Large intestine (tissue), 3 donors: ENCODE measurements around the gene MGRN1. TPM values are rescaled to one million over a fixed set of nuclear protein-coding genes. Genes with fewer than 3 reads are reported as not detected.
A peak's percentile ranks its signal among the peaks of the same experiment; 100 is the strongest.

ENCODE experiments used
- DNase-seq, 2 donors: peaks; one replicate each; pipeline versions ENCODE4 v3.0.0 to v3.0.0-alpha.2; 2013
- H3K27ac ChIP-seq: one replicate; pipeline ENCODE4 v1.5.1; 2013; ENCODE audit warnings: low read length
- H3K27me3 ChIP-seq: 2 replicates; pipeline ENCODE4 v1.6.1; 2013; ENCODE audit warnings: low read length; ENCODE audit not compliant: control insufficient read depth, insufficient read depth
- H3K36me3 ChIP-seq: 2 replicates; pipeline ENCODE4 v1.6.1; 2013; ENCODE audit warnings: low read length; ENCODE audit not compliant: control insufficient read depth, insufficient read depth
- H3K4me1 ChIP-seq: one replicate; pipeline ENCODE4 v1.6.1; 2013; ENCODE audit warnings: low read length; ENCODE audit not compliant: control insufficient read depth, insufficient read depth
- H3K4me3 ChIP-seq: one replicate; pipeline ENCODE4 v1.5.1; 2013; ENCODE audit warnings: low read length
- H3K9me3 ChIP-seq: one replicate; pipeline ENCODE4 v1.6.1; 2013; ENCODE audit warnings: mild to moderate bottlenecking, low read depth, low read length, moderate library complexity; ENCODE audit not compliant: control insufficient read depth
- whole genome bisulfite sequencing: methylation state at CpG from one replicate; pipeline ENCODE4 v1.1.5; 2013; ENCODE audit warnings: low lambda C conversion rate; ENCODE audit not compliant: insufficient coverage; 5-methylcytosine and 5-hydroxymethylcytosine counted together
- polyA plus RNA-seq: library from polyadenylated mRNA; unstranded; fragments of 120-200 nt; gene quantifications from one replicate; pipeline ENCODE4 v1.2.1, GENCODE V29; 2013

The MGRN1 gene
- polyA plus RNA-seq, 1 donor = 52.9 TPM

DNA sequence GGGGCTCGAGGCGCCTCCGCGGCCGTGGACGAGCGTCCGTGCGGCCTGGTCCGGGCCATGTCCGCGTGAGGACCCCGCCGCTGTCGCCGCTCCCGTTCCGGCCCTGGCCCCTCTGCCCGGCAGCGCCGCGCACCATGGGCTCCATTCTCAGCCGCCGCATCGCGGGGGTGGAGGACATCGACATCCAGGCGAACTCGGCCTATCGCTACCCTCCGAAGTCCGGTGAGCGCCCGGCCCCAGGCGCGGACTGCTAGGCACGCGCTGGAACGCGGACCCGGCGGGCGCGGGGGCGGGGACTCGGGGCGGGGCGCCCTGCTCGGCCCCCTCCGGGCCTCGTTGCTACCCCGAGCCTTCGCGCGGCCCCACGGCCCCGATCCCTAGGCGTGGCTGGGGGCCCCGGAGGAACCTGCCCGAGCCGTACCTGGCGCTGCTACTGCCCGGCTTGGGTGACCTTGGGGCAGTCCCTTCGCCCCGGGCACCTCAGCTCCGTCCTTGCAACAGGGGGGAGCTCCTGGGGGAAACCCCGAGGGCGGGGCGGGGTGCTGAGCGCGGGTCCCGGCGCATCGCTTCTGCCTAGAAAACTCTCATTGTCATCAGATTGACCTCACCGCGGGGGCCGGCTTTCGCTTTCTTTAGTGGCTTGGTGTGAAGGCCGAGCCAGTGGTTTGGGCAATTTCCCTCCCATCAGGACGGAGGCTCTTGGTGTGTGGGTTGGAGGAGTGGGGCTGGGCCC, 367 bp downstream of the MGRN1 start:
- Histone ChIP-seq H3K36me3 (peaks cover 3% of the 10 kb centered on the region), H3K27me3 (no peaks in the 10 kb centered on the region), H3K27ac (peak overlapping the region; percentile 99), H3K4me3 (peak overlapping the region; percentile 94), H3K4me1 (peaks cover 15% of the 10 kb centered on the region), H3K9me3 (no peaks in the 10 kb centered on the region)
- WGBS = no CpG with 5 or more reads among the region's 80 CpGs
- peak; percentile 58 to 93 for DNase-seq

DNA sequence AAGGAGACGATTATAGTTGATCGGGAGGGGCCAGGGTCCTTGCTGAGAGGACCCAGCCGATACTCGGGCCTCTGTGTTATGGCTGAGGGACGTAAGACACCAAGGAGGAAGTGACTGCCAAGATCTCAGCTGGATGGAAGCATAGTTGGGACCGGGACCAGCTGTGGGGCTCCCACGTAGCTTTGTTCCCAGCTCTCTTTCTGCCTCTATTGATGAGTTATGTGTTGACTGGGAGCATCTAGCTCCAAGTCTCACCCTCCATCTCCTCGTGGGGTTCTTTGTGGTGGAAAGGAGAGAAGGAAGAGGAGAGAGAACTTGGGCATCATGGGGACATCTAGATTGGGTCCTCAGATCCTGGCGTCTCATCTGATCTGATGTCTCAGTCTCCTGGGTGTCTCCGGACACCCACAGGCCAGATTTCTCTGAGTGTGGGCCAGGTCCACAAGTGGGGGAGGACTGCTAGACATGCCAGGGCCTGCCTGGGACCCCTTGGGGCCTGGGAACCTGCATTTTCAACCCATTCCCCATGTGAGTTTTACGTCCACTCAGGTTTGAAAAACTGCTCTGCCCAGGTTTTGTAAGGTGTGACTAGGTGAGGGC, 1.0 kb downstream of the MGRN1 start:
- Histone ChIP-seq H3K9me3 (no peaks in the 10 kb centered on the region), H3K4me3 (peak overlapping the region; percentile 94), H3K27ac (peak overlapping the region; percentile 99), H3K4me1 (peaks cover 15% of the 10 kb centered on the region), H3K36me3 (peaks cover 3% of the 10 kb centered on the region), H3K27me3 (no peaks in the 10 kb centered on the region)
- DNase-seq = no peak
- WGBS = no CpG with 5 or more reads among the region's 11 CpGs

- peak in 1 of 2 donors; percentile 53 for DNase-seq
- H3K4me1 ChIP-seq = peaks cover 15% of the 10 kb centered on the region
- H3K27me3 ChIP-seq = no peaks in the 10 kb centered on the region
- WGBS = no CpG with 5 or more reads among the region's 6 CpGs
- H3K9me3 ChIP-seq = no peaks in the 10 kb centered on the region
- peak overlapping the region; percentile 94 for H3K4me3 ChIP-seq
- peak overlapping the region; percentile 99 for H3K27ac ChIP-seq
- peaks cover 5% of the 10 kb centered on the region for H3K36me3 ChIP-seq
Observed at GRCh38 chr16:4626396-4626795, 1.8 kb downstream of the MGRN1 start.

GRCh38 chr16:4628283-4628682, 3.7 kb downstream of the MGRN1 start:
- WGBS = 95% methylated on average over 3 of the region's 9 CpGs
- Histone ChIP-seq H3K27ac (no peak overlapping the region), H3K4me1 (peaks cover 15% of the 10 kb centered on the region)

GRCh38 chr16:4631444-4631843, 6.8 kb downstream of the MGRN1 start:
- no peak overlapping the region for H3K27ac ChIP-seq
- H3K4me3 ChIP-seq = no peak overlapping the region
- DNase-seq = no peak
- H3K27me3 ChIP-seq = no peaks in the 10 kb centered on the region
- peaks cover 4% of the 10 kb centered on the region for H3K9me3 ChIP-seq
- H3K36me3 ChIP-seq = peaks cover 16% of the 10 kb centered on the region
- peaks cover 6% of the 10 kb centered on the region for H3K4me1 ChIP-seq
- WGBS = no CpG with 5 or more reads among the region's 1 CpG

More at GRCh38 chr16:4628283-4628682, 3.7 kb downstream of the MGRN1 start:
- DNase-seq = no peak
- H3K4me3 ChIP-seq = no peak overlapping the region
- peaks cover 5% of the 10 kb centered on the region for H3K36me3 ChIP-seq
- peaks cover 4% of the 10 kb centered on the region for H3K9me3 ChIP-seq
- H3K27me3 ChIP-seq = no peaks in the 10 kb centered on the region

DNA sequence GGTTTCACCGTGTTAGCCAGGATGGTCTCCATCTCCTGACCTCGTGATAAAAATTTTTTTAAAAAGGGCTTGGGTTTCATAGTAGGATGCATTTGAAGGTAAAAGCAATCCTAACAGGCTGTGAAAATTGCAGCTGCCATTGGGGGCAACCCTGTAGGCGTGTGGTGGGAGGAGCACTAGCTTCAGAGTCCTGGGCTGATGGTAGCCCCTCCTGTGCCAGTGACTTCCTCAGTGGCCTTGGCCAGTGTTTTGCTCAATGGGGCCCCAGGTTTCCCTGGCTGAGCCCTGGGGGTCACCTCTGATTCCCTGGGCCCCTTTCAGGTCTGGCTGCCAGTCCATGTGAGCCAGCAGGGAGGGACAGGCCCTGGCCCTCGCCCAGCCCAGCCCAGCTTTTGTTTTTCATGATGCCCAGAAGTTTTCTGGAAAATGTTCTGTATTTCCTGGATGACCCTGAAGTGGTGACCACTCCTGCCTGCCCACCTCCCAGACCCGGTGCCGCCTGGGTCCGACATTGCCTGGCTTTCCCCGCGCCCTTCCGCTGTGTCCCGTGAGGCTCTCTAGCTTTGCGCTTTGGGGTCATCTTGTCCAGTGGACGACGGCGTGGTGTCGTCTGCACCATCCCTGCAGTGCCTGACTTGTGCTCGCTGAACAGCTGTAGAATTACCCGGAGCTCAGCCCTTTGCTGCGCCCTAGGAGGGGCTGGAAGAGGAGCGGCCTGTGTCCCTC, 9.4 kb downstream of the MGRN1 start:
- peaks cover 24% of the 10 kb centered on the region for H3K36me3 ChIP-seq
- 80% methylated on average over 2 of the region's 20 CpGs for WGBS
- no peaks in the 10 kb centered on the region for H3K4me1 ChIP-seq
- H3K4me3 ChIP-seq = no peak overlapping the region
- no peak overlapping the region for H3K27ac ChIP-seq
- no peak for DNase-seq
- H3K9me3 ChIP-seq = peaks cover 4% of the 10 kb centered on the region
- H3K27me3 ChIP-seq = no peaks in the 10 kb centered on the region

GRCh38 chr16:4634768-4635167, 10.1 kb downstream of the MGRN1 start:
- Histone ChIP-seq H3K9me3 (peaks cover 4% of the 10 kb centered on the region), H3K4me1 (no peaks in the 10 kb centered on the region), H3K36me3 (peaks cover 24% of the 10 kb centered on the region), H3K4me3 (no peak overlapping the region), H3K27ac (no peak overlapping the region), H3K27me3 (no peaks in the 10 kb centered on the region)
- DNase-seq = no peak
- WGBS = no CpG with 5 or more reads among the region's 12 CpGs

GRCh38 chr16:4636196-4636595, 11.6 kb downstream of the MGRN1 start:
- Histone ChIP-seq H3K36me3 (peaks cover 28% of the 10 kb centered on the region), H3K4me1 (peaks cover 12% of the 10 kb centered on the region), H3K27me3 (no peaks in the 10 kb centered on the region), H3K27ac (no peak overlapping the region), H3K4me3 (no peak overlapping the region), H3K9me3 (peaks cover 4% of the 10 kb centered on the region)
- no CpG with 5 or more reads among the region's 13 CpGs for WGBS
- no peak for DNase-seq

DNA sequence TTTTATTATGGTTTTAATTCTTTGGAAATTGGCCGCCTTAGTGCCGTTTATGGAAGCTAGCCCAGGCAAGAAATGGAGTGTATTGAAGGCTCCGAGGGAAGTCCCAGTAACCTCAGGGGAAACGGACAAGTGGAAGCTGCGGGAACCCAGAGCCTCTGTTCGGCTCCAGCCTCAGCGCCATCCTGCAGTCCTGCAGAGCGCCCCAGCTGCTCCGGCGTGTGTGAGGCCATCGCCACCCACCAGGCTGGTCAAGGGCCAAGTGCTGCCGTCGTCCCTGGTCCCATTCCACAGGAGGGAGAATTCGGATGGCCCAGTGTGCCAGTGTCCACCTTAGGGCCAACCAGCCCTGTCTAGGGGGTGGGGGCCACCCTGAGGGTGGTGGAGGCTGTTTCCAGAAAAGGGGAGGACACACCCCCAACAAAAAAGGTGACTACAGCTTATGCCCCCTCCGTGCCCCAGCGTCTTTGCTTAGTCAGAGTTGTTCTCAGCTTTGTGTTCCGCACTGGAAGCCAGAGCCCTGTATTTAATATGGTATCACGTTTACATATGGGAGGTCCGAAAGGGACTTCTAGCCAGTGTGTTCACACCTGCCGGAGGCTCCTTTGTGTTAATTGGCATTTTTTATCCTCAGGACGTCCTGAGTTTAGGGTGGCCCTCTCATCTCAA, 13.0 kb downstream of the MGRN1 start:
- DNase-seq = no peak
- Histone ChIP-seq H3K27ac (no peak overlapping the region), H3K27me3 (no peaks in the 10 kb centered on the region), H3K36me3 (peaks cover 28% of the 10 kb centered on the region), H3K9me3 (no peaks in the 10 kb centered on the region), H3K4me1 (peaks cover 12% of the 10 kb centered on the region), H3K4me3 (no peak overlapping the region)
- WGBS = 100% methylated on average over 2 of the region's 21 CpGs

DNA sequence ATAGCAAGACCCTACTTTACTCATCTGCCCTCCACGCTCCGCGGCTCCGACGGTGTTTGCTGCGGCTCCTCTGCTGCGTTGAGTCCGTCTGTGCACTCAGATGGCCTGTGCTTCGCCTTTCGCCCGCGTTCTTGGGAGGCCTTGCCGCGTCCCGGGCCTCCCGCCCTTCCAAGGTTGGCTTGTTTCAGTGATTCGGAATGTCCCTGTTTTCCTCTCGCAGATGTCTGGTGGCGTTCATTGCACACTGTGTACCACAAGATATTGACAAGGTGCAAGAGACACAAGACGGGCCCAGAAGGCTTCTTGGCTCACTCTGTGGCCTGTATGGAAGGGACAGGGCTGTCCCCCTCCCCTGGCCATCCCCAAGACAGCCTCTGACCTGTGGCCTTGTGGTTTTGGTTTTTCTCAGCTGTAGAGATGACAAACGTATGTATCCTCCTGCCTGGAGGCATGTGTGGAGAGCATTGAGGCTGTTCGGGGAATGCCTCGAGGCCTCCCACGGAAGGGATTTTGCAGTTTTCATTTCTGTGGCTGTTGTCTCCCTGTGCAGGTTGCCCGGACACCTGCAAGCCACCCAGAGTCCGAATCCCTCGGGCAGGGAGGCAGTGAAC, 15.4 kb downstream of the MGRN1 start:
- DNase-seq = no peak
- H3K27ac ChIP-seq = no peak overlapping the region

More for the DNA sequence above, 15.4 kb downstream of the MGRN1 start:
- Histone ChIP-seq H3K9me3 (no peaks in the 10 kb centered on the region), H3K4me1 (peaks cover 12% of the 10 kb centered on the region), H3K36me3 (peaks cover 19% of the 10 kb centered on the region), H3K27me3 (no peaks in the 10 kb centered on the region), H3K4me3 (no peak overlapping the region)
- WGBS = 100% methylated on average over 1 of the region's 27 CpGs
